Measurements from ENCODE around the gene FCRL2.
A peak's percentile ranks its signal among the peaks of the same experiment; 100 is the strongest.

The FCRL2 gene

DNA sequence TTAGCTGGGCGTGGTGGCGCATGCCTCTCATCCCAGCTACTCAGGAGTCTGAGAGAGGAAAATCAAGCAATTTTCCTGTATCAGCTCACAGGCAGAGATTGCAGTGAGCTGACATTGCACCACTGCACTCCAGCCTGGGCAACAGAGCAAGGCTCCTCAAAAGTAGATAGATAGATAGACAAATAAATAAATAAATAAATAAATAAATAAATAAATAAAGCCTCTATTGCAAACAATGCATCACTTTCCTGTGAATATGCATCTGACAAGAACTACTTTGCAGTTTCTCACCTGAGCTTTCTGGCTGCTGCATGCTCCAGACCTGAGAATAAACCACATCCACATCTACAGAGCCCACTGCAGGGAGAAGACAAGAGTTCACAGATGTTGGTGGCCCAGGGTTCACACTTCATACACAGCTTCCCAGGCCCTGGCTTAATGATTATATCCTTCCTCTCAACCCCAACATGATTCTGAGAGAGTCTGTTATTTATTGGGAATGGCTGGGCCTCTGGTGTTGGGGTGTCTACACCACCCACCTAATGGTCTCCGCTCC lies 28.6 kb downstream of the FCRL2 start (continued):
- TF ChIP-seq ZNF510 (tag by site-specific recombination; IDR thresholded peaks at IDR 0.05; ENCODE audit: insufficient replicate concordance): no peak
- no peak for TF ChIP-seq ZNF664 (tag by site-specific recombination; IDR thresholded peaks at IDR 0.05)
- peak; percentile 41 for TF ChIP-seq ZNF426 (tag by site-specific recombination; IDR thresholded peaks at IDR 0.05)
- TF ChIP-seq, protein P1, sequence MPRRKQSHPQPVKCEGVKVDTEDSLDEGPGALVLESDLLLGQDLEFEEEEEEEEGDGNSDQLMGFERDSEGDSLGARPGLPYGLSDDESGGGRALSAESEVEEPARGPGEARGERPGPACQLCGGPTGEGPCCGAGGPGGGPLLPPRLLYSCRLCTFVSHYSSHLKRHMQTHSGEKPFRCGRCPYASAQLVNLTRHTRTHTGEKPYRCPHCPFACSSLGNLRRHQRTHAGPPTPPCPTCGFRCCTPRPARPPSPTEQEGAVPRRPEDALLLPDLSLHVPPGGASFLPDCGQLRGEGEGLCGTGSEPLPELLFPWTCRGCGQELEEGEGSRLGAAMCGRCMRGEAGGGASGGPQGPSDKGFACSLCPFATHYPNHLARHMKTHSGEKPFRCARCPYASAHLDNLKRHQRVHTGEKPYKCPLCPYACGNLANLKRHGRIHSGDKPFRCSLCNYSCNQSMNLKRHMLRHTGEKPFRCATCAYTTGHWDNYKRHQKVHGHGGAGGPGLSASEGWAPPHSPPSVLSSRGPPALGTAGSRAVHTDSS (tag by site-specific recombination; IDR thresholded peaks at IDR 0.05): no peak
- TF ChIP-seq ZNF48 (tag by site-specific recombination; IDR thresholded peaks at IDR 0.05): no peak
- TF ChIP-seq, protein P2, sequence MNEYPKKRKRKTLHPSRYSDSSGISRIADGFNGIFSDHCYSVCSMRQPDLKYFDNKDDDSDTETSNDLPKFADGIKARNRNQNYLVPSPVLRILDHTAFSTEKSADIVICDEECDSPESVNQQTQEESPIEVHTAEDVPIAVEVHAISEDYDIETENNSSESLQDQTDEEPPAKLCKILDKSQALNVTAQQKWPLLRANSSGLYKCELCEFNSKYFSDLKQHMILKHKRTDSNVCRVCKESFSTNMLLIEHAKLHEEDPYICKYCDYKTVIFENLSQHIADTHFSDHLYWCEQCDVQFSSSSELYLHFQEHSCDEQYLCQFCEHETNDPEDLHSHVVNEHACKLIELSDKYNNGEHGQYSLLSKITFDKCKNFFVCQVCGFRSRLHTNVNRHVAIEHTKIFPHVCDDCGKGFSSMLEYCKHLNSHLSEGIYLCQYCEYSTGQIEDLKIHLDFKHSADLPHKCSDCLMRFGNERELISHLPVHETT (tag by site-specific recombination; IDR thresholded peaks at IDR 0.05): no peak
- no peak for TF ChIP-seq ZFP3 (tag by site-specific recombination; IDR thresholded peaks at IDR 0.05; ENCODE audit: low read depth)
- TF ChIP-seq SETDB1 (IDR thresholded peaks at IDR 0.05; ENCODE audit: insufficient read length, low read length): no peak
- no peak for TF ChIP-seq ZNF112 (tag by site-specific recombination; IDR thresholded peaks at IDR 0.05)
- no peak for TF ChIP-seq ZNF16 (tag by site-specific recombination; IDR thresholded peaks at IDR 0.05; ENCODE audit: low read depth)
- no peak for TF ChIP-seq ZNF626 (tag by site-specific recombination; IDR thresholded peaks at IDR 0.05)
- no peak for TF ChIP-seq ZFP41 (tag by site-specific recombination; IDR thresholded peaks at IDR 0.05; ENCODE audit: borderline replicate concordance)
- no peak for TF ChIP-seq ZNF747 (tag by site-specific recombination; IDR thresholded peaks at IDR 0.05)
- no peak for TF ChIP-seq ZNF76 (tag by site-specific recombination; IDR thresholded peaks at IDR 0.05; ENCODE audit: borderline replicate concordance, low read depth)
- TF ChIP-seq, protein P3, sequence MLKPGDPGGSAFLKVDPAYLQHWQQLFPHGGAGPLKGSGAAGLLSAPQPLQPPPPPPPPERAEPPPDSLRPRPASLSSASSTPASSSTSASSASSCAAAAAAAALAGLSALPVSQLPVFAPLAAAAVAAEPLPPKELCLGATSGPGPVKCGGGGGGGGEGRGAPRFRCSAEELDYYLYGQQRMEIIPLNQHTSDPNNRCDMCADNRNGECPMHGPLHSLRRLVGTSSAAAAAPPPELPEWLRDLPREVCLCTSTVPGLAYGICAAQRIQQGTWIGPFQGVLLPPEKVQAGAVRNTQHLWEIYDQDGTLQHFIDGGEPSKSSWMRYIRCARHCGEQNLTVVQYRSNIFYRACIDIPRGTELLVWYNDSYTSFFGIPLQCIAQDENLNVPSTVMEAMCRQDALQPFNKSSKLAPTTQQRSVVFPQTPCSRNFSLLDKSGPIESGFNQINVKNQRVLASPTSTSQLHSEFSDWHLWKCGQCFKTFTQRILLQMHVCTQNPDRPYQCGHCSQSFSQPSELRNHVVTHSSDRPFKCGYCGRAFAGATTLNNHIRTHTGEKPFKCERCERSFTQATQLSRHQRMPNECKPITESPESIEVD (tag by site-specific recombination; IDR thresholded peaks at IDR 0.05): no peak
- TF ChIP-seq GLI2 (tag by site-specific recombination; IDR thresholded peaks at IDR 0.05; ENCODE audit: borderline replicate concordance, low read depth): no peak; the same call in 1 of the 2 replicates
- TF ChIP-seq, protein P4, sequence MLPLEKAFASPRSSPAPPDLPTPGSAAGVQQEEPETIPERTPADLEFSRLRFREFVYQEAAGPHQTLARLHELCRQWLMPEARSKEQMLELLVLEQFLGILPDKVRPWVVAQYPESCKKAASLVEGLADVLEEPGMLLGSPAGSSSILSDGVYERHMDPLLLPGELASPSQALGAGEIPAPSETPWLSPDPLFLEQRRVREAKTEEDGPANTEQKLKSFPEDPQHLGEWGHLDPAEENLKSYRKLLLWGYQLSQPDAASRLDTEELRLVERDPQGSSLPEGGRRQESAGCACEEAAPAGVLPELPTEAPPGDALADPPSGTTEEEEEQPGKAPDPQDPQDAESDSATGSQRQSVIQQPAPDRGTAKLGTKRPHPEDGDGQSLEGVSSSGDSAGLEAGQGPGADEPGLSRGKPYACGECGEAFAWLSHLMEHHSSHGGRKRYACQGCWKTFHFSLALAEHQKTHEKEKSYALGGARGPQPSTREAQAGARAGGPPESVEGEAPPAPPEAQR (tag by site-specific recombination; IDR thresholded peaks at IDR 0.05): no peak
- no peak for TF ChIP-seq ZNF571 (tag by site-specific recombination; IDR thresholded peaks at IDR 0.05)
- TF ChIP-seq ZNF169 (tag by site-specific recombination; IDR thresholded peaks at IDR 0.05): no peak
- TF ChIP-seq ZNF292 (tag by site-specific recombination; IDR thresholded peaks at IDR 0.05; ENCODE audit: borderline replicate concordance, low read depth): no peak
- TF ChIP-seq ZNF10 (tag by site-specific recombination; IDR thresholded peaks at IDR 0.05): no peak
- no peak for TF ChIP-seq PRDM1 (tag by site-specific recombination; IDR thresholded peaks at IDR 0.05)
- no peak for TF ChIP-seq ZNF707 (tag by site-specific recombination; IDR thresholded peaks at IDR 0.05)
- TF ChIP-seq, protein P5, sequence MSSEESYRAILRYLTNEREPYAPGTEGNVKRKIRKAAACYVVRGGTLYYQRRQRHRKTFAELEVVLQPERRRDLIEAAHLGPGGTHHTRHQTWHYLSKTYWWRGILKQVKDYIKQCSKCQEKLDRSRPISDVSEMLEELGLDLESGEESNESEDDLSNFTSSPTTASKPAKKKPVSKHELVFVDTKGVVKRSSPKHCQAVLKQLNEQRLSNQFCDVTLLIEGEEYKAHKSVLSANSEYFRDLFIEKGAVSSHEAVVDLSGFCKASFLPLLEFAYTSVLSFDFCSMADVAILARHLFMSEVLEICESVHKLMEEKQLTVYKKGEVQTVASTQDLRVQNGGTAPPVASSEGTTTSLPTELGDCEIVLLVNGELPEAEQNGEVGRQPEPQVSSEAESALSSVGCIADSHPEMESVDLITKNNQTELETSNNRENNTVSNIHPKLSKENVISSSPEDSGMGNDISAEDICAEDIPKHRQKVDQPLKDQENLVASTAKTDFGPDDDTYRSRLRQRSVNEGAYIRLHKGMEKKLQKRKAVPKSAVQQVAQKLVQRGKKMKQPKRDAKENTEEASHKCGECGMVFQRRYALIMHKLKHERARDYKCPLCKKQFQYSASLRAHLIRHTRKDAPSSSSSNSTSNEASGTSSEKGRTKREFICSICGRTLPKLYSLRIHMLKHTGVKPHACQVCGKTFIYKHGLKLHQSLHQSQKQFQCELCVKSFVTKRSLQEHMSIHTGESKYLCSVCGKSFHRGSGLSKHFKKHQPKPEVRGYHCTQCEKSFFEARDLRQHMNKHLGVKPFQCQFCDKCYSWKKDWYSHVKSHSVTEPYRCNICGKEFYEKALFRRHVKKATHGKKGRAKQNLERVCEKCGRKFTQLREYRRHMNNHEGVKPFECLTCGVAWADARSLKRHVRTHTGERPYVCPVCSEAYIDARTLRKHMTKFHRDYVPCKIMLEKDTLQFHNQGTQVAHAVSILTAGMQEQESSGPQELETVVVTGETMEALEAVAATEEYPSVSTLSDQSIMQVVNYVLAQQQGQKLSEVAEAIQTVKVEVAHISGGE (tag by site-specific recombination; conservative IDR thresholded peaks at IDR 0.05; ENCODE audit: low read depth): peak; percentile 36; the same call in 1 of the 2 replicates
- no peak for TF ChIP-seq ZNF175 (tag by site-specific recombination; IDR thresholded peaks at IDR 0.05)
- TF ChIP-seq, protein P6, sequence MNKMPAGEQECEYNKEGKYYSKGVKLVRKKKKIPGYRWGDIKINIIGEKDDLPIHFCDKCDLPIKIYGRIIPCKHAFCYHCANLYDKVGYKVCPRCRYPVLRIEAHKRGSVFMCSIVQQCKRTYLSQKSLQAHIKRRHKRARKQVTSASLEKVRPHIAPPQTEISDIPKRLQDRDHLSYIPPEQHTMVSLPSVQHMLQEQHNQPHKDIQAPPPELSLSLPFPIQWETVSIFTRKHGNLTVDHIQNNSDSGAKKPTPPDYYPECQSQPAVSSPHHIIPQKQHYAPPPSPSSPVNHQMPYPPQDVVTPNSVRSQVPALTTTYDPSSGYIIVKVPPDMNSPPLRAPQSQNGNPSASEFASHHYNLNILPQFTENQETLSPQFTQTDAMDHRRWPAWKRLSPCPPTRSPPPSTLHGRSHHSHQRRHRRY (tag by site-specific recombination; IDR thresholded peaks at IDR 0.05): no peak
- 0 out of 2 replicates have a peak, but pooled peaks have one; percentile 17 for TF ChIP-seq ZNF433 (tag by site-specific recombination; IDR thresholded peaks at IDR 0.05; ENCODE audit: low read depth)
- TF ChIP-seq, protein P7, sequence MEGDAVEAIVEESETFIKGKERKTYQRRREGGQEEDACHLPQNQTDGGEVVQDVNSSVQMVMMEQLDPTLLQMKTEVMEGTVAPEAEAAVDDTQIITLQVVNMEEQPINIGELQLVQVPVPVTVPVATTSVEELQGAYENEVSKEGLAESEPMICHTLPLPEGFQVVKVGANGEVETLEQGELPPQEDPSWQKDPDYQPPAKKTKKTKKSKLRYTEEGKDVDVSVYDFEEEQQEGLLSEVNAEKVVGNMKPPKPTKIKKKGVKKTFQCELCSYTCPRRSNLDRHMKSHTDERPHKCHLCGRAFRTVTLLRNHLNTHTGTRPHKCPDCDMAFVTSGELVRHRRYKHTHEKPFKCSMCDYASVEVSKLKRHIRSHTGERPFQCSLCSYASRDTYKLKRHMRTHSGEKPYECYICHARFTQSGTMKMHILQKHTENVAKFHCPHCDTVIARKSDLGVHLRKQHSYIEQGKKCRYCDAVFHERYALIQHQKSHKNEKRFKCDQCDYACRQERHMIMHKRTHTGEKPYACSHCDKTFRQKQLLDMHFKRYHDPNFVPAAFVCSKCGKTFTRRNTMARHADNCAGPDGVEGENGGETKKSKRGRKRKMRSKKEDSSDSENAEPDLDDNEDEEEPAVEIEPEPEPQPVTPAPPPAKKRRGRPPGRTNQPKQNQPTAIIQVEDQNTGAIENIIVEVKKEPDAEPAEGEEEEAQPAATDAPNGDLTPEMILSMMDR (tag by site-specific recombination; IDR thresholded peaks at IDR 0.05): no peak

All from HEK293 (cell line).